Activated CD8-positive, alpha-beta memory T cell treated with anti-CD3 and anti-CD28 coated beads, Interleukin-2, amount 50 U/mL, for 1 hour (primary cell): ENCODE data around the gene RHOXF1.
"Not testable (repeated sequence)": the region's sequence is repeated elsewhere in the genome, so short reads cannot be mapped to it uniquely, and the experiment has no call there.

ENCODE experiments used
- DNase-seq: peaks from one replicate; pipeline ENCODE4 v3.0.0-alpha.2; 2020; ENCODE audit errors: extremely low read depth

RHOXF1 gene

GRCh38 chrX:120085553-120086185, 30.0 kb downstream of the RHOXF1 start:
- DNase-seq: not testable (repeated sequence)

GRCh38 chrX:120077590-120077989, 38.1 kb downstream of the RHOXF1 start, which contains the start of gene RHOXF2B:
Gene RHOXF2B (minus strand): TSS chrX:120077690. CDS start chrX:120077552, 138 bp downstream.
- DNase-seq: not testable (repeated sequence)

DNA sequence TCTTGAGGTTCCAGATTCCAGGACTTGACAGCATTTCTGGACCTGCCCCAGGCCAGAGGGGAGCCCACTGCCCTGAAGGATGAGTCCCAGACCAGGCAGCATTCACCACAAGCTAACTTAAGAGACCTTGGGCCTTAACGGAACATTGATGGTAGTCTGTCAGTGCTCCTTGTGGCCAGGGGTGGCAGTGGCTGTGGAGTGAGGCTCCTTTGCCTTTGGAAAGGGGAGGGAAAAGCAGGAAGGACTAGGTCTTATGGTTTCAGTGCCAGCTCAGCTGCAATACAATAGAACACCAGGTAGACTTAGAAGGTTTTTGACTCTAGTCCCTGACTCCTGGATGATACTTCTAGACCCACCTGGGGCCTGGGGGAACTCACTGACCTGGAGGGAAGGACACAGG, 49.5 kb downstream of the RHOXF1 start:
- DNase-seq: not testable (repeated sequence)
